Heart right ventricle (tissue), 16 donors: ENCODE measurements around the gene HELZ. TPM values are rescaled to one million over a fixed set of nuclear protein-coding genes. Genes with fewer than 3 reads are reported as not detected.

Experiments
- ATAC-seq, 8 donors: fragments of 200-7000 bp; cut with Tn5 transposase; one replicate each; pipeline ENCODE4 v1.9.1; 2020; ENCODE audit warnings: mild to moderate bottlenecking in 8 of 8, moderate library complexity in 8 of 8, moderate number of reproducible peaks in 1 of 8
- DNase-seq, 2 donors: peaks; one replicate each; pipeline ENCODE4 v3.0.0-alpha.2; 2020
- H3K27ac ChIP-seq, 10 donors: fragments of 200-600 bp; sonication (generic) in 2 of 10; one replicate each; pipeline versions ENCODE4 v1.5.0 to v1.8.0; 2020 to 2022; ENCODE audit warnings: mild to moderate bottlenecking in 3 of 10
- H3K27me3 ChIP-seq, 7 donors: fragments of 200-600 bp; one replicate each; pipeline ENCODE4 v1.8.0; 2021 to 2022; ENCODE audit warnings: mild to moderate bottlenecking in 2 of 7
- H3K36me3 ChIP-seq, 9 donors: fragments of 200-600 bp; sonication (generic) in 1 of 9; one replicate each; pipeline versions ENCODE4 v1.5.0 to v1.8.0; 2020 to 2022; ENCODE audit warnings: mild to moderate bottlenecking in 2 of 9
- H3K4me1 ChIP-seq, 9 donors: fragments of 200-600 bp; sonication (generic) in 1 of 9; one replicate each; pipeline versions ENCODE4 v1.5.0 to v1.8.0; 2020 to 2022; ENCODE audit warnings: mild to moderate bottlenecking in 4 of 9
- H3K4me3 ChIP-seq, 10 donors: fragments of 200-600 bp; sonication (generic) in 2 of 10; one replicate each; pipeline versions ENCODE4 v1.5.0 to v1.8.0; 2020 to 2022; ENCODE audit warnings: mild to moderate bottlenecking in 7 of 10, moderate library complexity in 2 of 10
- H3K9me3 ChIP-seq, 11 donors: fragments of 200-600 bp in 10 of 11; sonication (generic) in 2 of 11; one replicate each; pipeline versions ENCODE4 v1.5.0 to v1.8.0; 2013 to 2022; ENCODE audit warnings: mild to moderate bottlenecking in 2 of 11, control low read depth in 1 of 11, moderate library complexity in 1 of 11
- WGBS, 2 donors: extraction: QIAGEN DNeasy Blood & Tissue Kit; methylation state at CpG; one replicate each; pipeline ENCODE4 v1.1.7; 2013; ENCODE audit warnings: inconsistent platforms in 1 of 2; 5-methylcytosine and 5-hydroxymethylcytosine counted together
- intact Hi-C, 10 donors: fragments of 100-400 bp; cut with DNase I; formaldehyde crosslinking; loops; one replicate each; pipeline versions ENCODE4 v1.11.1 to v1.14.2; 2022
- polyA plus RNA-seq, 2 donors: library from polyadenylated mRNA; stranded (reverse); fragments of 200-250 nt; gene quantifications; one replicate each; pipeline ENCODE4 v1.2.3, GENCODE V29; 2013
- total RNA-seq, 10 donors: library from RNA; stranded (reverse); fragmentation: NEBNext Ultra II Directional in 3 of 10; extraction: Animal tissue kit (Norgen Biotek cat#: 25700) in 3 of 10; gene quantifications; one replicate each; pipeline versions ENCODE4 v1.2.1 to v1.2.4, GENCODE V29; 2021 to 2023
- TF ChIP-seq, protein P1 (sequence below), 9 donors: fragments of 200-600 bp; sonication (generic) in 2 of 9; IDR thresholded peaks; one replicate each; pipeline versions ENCODE4 v1.5.0 to v1.8.0; 2021 to 2022; ENCODE audit warnings: antibody characterized with exemption in 9 of 9, mild to moderate bottlenecking in 5 of 9, moderate library complexity in 1 of 9
- donor health status: Arrhythmogenic right ventricular cardiomyopathy.
- donor health status: ischemic (EF 13 %, LVEDD 7.1; RV severe dilation, severe dysfunction).
- donor health status: healthy with polysubstance abuse.
- donor health status: DM: no; HTN: yes; CAD: no.
- donor health status: DM: no; HTN: no; CAD: no.
- donor health status: ischemic (EF 25% LVEDD 6.9; RV normal size, moderate dysfunction).
- donor health status: ischemic (EF 25% LVEDD 5.7; RV mildly dilated, moderate dysfunction).
- donor health status: healthy.
- donor health status: DM: yes; HTN: yes; CAD: no.
- donor health status: Ischemic cardiomyopathy.
- donor health status: ischemic (EF 35%, LVEDD 5.7; RV mildly dilated, moderate dysfunction).
- donor health status: nonischemic (EF 11% LVEDD 7.7; RV severe dilation, severe dysfunction).
- donor health status: DM: yes; HTN: yes; CAD: no.
- donor health status: PGD.
- donor health status: ischemic (EF 29% LVEDD 5.4; RV normal size, mild dysfunction).
- donor health status: nonischemic (EF 23%, LVEDD 6.1; RV moderate dilation, normal function).

Gene HELZ
- total and polyA plus RNA-seq, 12 donors, result 2.4 to 50.3 (median 40.6) TPM

DNA sequence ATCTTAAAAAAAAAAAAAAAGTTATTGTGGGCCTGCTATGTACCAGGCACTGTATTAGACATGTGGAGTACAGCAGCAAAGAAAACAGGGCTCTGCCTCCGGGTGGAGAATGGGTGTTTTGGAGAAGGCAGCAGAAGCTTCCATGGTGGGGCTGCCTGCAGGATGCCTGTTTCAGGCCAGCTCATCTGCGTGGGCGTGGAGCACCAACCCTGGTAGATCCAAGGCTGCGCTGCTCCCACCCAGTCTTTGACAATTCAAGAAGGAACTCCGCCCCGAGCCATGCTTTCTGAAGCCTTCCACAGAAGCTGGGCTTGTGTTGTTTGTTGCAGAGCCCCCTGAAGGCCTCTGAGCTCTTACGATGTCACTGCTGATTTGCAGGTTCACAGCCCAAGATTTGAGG lies 223.8 kb downstream of the HELZ start:
- intact Hi-C loops, result no loop called here
- 87 to 89% methylated on average over 7 of the region's 7 CpGs for WGBS, 2 donors
- no peaks in the 10 kb centered on the region for H3K4me1 ChIP-seq
- DNase-seq (no peak), ATAC-seq (no peak)
- TF ChIP-seq, protein P1, sequence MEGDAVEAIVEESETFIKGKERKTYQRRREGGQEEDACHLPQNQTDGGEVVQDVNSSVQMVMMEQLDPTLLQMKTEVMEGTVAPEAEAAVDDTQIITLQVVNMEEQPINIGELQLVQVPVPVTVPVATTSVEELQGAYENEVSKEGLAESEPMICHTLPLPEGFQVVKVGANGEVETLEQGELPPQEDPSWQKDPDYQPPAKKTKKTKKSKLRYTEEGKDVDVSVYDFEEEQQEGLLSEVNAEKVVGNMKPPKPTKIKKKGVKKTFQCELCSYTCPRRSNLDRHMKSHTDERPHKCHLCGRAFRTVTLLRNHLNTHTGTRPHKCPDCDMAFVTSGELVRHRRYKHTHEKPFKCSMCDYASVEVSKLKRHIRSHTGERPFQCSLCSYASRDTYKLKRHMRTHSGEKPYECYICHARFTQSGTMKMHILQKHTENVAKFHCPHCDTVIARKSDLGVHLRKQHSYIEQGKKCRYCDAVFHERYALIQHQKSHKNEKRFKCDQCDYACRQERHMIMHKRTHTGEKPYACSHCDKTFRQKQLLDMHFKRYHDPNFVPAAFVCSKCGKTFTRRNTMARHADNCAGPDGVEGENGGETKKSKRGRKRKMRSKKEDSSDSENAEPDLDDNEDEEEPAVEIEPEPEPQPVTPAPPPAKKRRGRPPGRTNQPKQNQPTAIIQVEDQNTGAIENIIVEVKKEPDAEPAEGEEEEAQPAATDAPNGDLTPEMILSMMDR (IDR thresholded peaks at IDR 0.05), result no peak
- H3K4me3 ChIP-seq, result no peak overlapping the region
- H3K36me3 ChIP-seq, result no peaks in the 10 kb centered on the region
- H3K27me3 ChIP-seq, result peaks cover 0 to 7% (median 0%) of the 10 kb centered on the region in 7 donors
- H3K9me3 ChIP-seq, result no peaks in the 10 kb centered on the region
- H3K27ac ChIP-seq, result no peak overlapping the region

Other genes starting within 250 kb of the HELZ start
- gene CACNG1, start 200.6 kb downstream of the HELZ start, total RNA-seq, result under 1 TPM in 1 of 10 donors, not detected in 9; 0.26 TPM
- not detected for gene CACNG1, start 200.6 kb downstream of the HELZ start, polyA plus RNA-seq
- 10 to 100 TPM; 44.5 to 67.1 (median 49.9) TPM for gene PSMD12, start 121.4 kb upstream of the HELZ start, total RNA-seq
- 10 to 100 TPM; 28.5 to 32.3 TPM for gene PSMD12, start 121.4 kb upstream of the HELZ start, polyA plus RNA-seq
- gene PITPNC1, start 132.1 kb upstream of the HELZ start, total RNA-seq, result 10 to 100 TPM in 6 of 10 donors, 1 to 10 TPM in 4; 7.4 to 28.0 (median 11.5) TPM
- gene PITPNC1, start 132.1 kb upstream of the HELZ start, polyA plus RNA-seq, result 10 to 100 TPM in 1 of 2 donors, 1 to 10 TPM in 1; 6.6 to 13.3 TPM